SK-N-SH treated with all-trans-retinoic acid at 6 μM for 48 hours (cell line): ENCODE measurements around the gene AFAP1.

ENCODE experiments used
- ATAC-seq: fragments of 200-7000 bp; cut with Tn5 transposase; 3 replicates; pipeline ENCODE4 v1.9.1; 2020; ENCODE audit warnings: mild to moderate bottlenecking, moderate library complexity
- ARNTL ChIP-seq: fragments of 450-650 bp; formaldehyde crosslinking; IDR thresholded peaks from 2 replicates; pipeline ENCODE4 v1.5.0; 2020; ENCODE audit warnings: low read depth, mild to moderate bottlenecking, moderate library complexity, borderline replicate concordance
- BACH2 ChIP-seq: fragments of 250-450 bp; sonication (Bioruptor Pico); IDR thresholded peaks from 2 replicates; pipeline ENCODE4 v1.9.0; 2021; ENCODE audit warnings: mild to moderate bottlenecking, borderline replicate concordance
- CSDC2 ChIP-seq: fragments of 250-450 bp; sonication (Bioruptor Pico); IDR thresholded peaks from 2 replicates; pipeline ENCODE4 v1.5.0; 2020; ENCODE audit warnings: mild to moderate bottlenecking, moderate library complexity
- ESRRG ChIP-seq: fragments of 250-450 bp; sonication (Bioruptor Pico); IDR thresholded peaks from 2 replicates; pipeline ENCODE4 v1.6.1; 2021; ENCODE audit warnings: mild to moderate bottlenecking
- GLIS3 ChIP-seq: fragments of 250-450 bp; sonication (Bioruptor Pico); IDR thresholded peaks from 2 replicates; pipeline ENCODE4 v1.5.0; 2020; ENCODE audit warnings: mild to moderate bottlenecking, moderate library complexity
- ISL1 ChIP-seq: fragments of 250-450 bp; sonication (Bioruptor Pico); IDR thresholded peaks from 2 replicates; pipeline ENCODE4 v2.1.2; 2022; ENCODE audit warnings: mild to moderate bottlenecking, moderate library complexity
- PPARA ChIP-seq: fragments of 250-450 bp; sonication (Bioruptor Pico); IDR thresholded peaks from 2 replicates; pipeline ENCODE4 v1.5.0; 2020; ENCODE audit warnings: mild to moderate bottlenecking, borderline replicate concordance
- RARB ChIP-seq: fragments of 250-450 bp; sonication (Bioruptor Pico); IDR thresholded peaks from 2 replicates; pipeline ENCODE4 v1.8.0; 2021; ENCODE audit warnings: mild to moderate bottlenecking, moderate library complexity
- TCF4 ChIP-seq: fragments of 250-450 bp; sonication (Bioruptor Pico); IDR thresholded peaks from 2 replicates; pipeline ENCODE4 v1.8.0; 2021; ENCODE audit warnings: mild to moderate bottlenecking, moderate library complexity, borderline replicate concordance
- TOX ChIP-seq: fragments of 250-450 bp; sonication (Bioruptor Pico); IDR thresholded peaks from 2 replicates; pipeline ENCODE4 v1.8.0; 2021; ENCODE audit warnings: mild to moderate bottlenecking, moderate library complexity, borderline replicate concordance
- ZFP3 ChIP-seq: fragments of 250-450 bp; sonication (Bioruptor Pico); IDR thresholded peaks from 2 replicates; pipeline ENCODE4 v1.5.0; 2020; ENCODE audit warnings: mild to moderate bottlenecking, moderate library complexity
- ZFP30 ChIP-seq: fragments of 450-650 bp; formaldehyde crosslinking; IDR thresholded peaks from 2 replicates; pipeline ENCODE4 v1.5.0; 2022; ENCODE audit warnings: mild to moderate bottlenecking, moderate library complexity
- ZNF565 ChIP-seq: fragments of 450-650 bp; formaldehyde crosslinking; conservative IDR thresholded peaks from 2 replicates; pipeline ENCODE4 v1.5.0; 2020; ENCODE audit warnings: low read depth, mild to moderate bottlenecking, moderate library complexity
- ZNF70 ChIP-seq: fragments of 450-650 bp; formaldehyde crosslinking; IDR thresholded peaks from 2 replicates; pipeline ENCODE4 v1.5.0; 2020; ENCODE audit warnings: mild to moderate bottlenecking, moderate library complexity
- ZNF8 ChIP-seq: fragments of 450-650 bp; formaldehyde crosslinking; IDR thresholded peaks from 2 replicates; pipeline ENCODE4 v1.5.0; 2020; ENCODE audit warnings: mild to moderate bottlenecking, moderate library complexity
- TF ChIP-seq, protein P1 (sequence below): fragments of 250-450 bp; sonication (Bioruptor Pico); IDR thresholded peaks from 2 replicates; pipeline ENCODE4 v1.8.0; 2020; ENCODE audit warnings: mild to moderate bottlenecking, moderate library complexity, borderline replicate concordance
- TF ChIP-seq, protein P2 (sequence below): fragments of 250-450 bp; sonication (Bioruptor Pico); IDR thresholded peaks from 2 replicates; pipeline ENCODE4 v1.5.1; 2021; ENCODE audit warnings: mild to moderate bottlenecking, moderate library complexity
- TF ChIP-seq, protein P3 (sequence below): fragments of 250-450 bp; sonication (Bioruptor Pico); IDR thresholded peaks from 2 replicates; pipeline ENCODE4 v1.5.0; 2020; ENCODE audit warnings: mild to moderate bottlenecking, moderate library complexity
- TF ChIP-seq, protein P4 (sequence below): fragments of 250-450 bp; sonication (Bioruptor Pico); IDR thresholded peaks from 2 replicates; pipeline ENCODE4 v1.8.0; 2021; ENCODE audit warnings: low read depth, mild to moderate bottlenecking, moderate library complexity, borderline replicate concordance
- TF ChIP-seq, protein P5 (sequence below): fragments of 250-450 bp; sonication (Bioruptor Pico); IDR thresholded peaks from 2 replicates; pipeline ENCODE4 v1.5.1; 2020; ENCODE audit warnings: low read depth, mild to moderate bottlenecking, moderate library complexity

The AFAP1 gene

DNA sequence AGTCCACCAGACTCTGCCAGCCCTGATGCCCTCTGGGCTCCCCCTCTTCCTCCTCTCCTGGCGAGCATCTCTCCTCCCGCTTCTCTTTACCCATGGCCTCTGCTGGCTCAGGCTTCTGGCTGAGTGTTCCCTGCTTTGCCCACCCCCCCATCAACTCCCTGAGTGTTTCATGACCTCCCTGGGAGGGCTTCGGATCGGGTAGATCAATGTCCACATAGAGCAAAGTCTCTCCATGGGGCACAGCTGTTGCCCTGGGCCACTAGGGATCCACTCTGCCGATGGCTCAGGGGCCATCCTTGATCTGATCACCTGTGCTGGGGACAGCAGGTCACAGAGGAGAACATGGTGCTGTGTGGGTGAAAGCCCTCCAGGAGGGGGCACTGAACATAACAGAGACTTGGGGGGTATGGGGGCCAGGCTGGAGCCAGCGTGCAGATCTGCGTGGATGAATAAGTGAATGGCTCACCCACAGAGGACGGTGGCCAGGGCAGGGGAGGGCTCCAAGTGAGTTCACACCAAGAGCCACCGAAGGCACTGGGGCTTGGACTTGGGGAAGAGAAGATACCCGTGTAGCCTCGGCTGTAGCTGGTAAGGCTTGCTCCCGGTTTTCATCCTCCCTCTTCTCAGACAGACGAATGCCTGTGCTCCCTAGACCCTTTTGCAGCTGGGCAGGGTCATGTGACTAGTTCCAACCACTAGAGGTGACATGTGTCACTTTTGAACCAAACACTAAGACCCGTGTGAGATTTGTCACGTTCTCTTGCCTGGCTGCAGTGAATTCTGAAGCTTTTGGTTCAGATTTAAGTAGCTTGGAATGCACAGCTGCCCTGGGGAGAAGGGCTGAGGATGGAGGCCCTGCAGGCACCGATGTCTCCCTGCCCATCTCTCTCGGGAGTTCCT, 23.2 kb upstream of the AFAP1 start:
- ATAC-seq = no peak

DNA sequence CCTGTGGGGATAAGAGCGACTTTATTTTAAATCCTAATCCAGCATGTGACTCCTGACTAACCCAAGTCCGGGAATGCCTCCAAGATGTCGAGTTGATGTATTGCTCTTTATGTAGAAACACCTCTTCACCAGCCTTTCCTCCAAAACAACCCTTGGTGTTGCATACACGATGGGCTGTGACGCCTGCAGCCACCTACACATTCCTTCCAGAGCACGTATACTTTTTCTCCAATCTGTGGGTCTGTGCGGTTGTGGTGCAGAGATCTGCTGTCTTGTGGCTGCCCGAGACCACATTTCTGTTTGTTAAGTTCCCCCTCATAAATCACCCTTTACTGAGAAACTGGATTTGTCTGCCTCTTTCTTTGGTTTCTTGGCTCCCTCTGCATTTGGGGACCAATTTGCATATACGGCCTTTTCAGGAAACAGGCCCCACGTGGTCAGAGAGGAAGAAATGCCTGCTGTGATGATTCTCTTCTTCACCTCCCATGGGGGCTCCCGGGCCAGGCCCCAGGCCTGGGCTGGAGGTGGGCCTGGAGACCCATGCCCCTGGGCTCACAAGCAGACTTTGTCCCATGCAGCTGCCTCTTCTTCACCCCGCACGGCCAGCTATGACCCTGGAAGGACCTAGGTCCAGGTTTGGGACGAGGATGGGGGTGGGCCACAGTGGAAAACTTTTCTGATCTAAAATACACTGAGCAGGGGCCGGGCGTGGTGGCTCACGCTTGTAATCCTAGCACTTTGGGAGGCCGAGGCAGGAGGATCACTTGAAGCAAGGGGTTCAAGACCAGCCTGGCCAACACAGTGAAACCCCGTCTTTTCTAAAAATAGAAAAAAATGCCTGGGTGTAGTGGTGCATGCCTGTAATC, 21.4 kb upstream of the AFAP1 start:
- ATAC-seq = peak; percentile 90
- TF ChIP-seq, protein P1, sequence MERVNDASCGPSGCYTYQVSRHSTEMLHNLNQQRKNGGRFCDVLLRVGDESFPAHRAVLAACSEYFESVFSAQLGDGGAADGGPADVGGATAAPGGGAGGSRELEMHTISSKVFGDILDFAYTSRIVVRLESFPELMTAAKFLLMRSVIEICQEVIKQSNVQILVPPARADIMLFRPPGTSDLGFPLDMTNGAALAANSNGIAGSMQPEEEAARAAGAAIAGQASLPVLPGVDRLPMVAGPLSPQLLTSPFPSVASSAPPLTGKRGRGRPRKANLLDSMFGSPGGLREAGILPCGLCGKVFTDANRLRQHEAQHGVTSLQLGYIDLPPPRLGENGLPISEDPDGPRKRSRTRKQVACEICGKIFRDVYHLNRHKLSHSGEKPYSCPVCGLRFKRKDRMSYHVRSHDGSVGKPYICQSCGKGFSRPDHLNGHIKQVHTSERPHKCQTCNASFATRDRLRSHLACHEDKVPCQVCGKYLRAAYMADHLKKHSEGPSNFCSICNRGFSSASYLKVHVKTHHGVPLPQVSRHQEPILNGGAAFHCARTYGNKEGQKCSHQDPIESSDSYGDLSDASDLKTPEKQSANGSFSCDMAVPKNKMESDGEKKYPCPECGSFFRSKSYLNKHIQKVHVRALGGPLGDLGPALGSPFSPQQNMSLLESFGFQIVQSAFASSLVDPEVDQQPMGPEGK (CRISPR knock-in tag) = no peak
- TF ChIP-seq ZNF565 (no peak), GLIS3 (CRISPR knock-in tag) (no peak), RARB (CRISPR knock-in tag) (no peak), CSDC2 (CRISPR knock-in tag) (no peak), PPARA (CRISPR knock-in tag) (no peak), TOX (peak; percentile 68; the same call in 1 of the 2 replicates), ZNF8 (CRISPR knock-in tag) (no peak), ZNF70 (CRISPR knock-in tag) (no peak), ISL1 (CRISPR knock-in tag) (peak; percentile 53), ARNTL (CRISPR knock-in tag) (no peak)

More for the DNA sequence above, 23.2 kb upstream of the AFAP1 start:
- TF ChIP-seq TOX = no peak
- TF ChIP-seq, protein P2, sequence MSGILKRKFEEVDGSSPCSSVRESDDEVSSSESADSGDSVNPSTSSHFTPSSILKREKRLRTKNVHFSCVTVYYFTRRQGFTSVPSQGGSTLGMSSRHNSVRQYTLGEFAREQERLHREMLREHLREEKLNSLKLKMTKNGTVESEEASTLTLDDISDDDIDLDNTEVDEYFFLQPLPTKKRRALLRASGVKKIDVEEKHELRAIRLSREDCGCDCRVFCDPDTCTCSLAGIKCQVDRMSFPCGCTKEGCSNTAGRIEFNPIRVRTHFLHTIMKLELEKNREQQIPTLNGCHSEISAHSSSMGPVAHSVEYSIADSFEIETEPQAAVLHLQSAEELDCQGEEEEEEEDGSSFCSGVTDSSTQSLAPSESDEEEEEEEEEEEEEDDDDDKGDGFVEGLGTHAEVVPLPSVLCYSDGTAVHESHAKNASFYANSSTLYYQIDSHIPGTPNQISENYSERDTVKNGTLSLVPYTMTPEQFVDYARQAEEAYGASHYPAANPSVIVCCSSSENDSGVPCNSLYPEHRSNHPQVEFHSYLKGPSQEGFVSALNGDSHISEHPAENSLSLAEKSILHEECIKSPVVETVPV (CRISPR knock-in tag) = no peak
- no peak for TF ChIP-seq ZFP30 (CRISPR knock-in tag)
- TF ChIP-seq PPARA (CRISPR knock-in tag) = no peak
- TF ChIP-seq, protein P3, sequence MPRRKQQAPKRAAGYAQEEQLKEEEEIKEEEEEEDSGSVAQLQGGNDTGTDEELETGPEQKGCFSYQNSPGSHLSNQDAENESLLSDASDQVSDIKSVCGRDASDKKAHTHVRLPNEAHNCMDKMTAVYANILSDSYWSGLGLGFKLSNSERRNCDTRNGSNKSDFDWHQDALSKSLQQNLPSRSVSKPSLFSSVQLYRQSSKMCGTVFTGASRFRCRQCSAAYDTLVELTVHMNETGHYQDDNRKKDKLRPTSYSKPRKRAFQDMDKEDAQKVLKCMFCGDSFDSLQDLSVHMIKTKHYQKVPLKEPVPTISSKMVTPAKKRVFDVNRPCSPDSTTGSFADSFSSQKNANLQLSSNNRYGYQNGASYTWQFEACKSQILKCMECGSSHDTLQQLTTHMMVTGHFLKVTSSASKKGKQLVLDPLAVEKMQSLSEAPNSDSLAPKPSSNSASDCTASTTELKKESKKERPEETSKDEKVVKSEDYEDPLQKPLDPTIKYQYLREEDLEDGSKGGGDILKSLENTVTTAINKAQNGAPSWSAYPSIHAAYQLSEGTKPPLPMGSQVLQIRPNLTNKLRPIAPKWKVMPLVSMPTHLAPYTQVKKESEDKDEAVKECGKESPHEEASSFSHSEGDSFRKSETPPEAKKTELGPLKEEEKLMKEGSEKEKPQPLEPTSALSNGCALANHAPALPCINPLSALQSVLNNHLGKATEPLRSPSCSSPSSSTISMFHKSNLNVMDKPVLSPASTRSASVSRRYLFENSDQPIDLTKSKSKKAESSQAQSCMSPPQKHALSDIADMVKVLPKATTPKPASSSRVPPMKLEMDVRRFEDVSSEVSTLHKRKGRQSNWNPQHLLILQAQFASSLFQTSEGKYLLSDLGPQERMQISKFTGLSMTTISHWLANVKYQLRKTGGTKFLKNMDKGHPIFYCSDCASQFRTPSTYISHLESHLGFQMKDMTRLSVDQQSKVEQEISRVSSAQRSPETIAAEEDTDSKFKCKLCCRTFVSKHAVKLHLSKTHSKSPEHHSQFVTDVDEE (CRISPR knock-in tag) = no peak
- TF ChIP-seq ZNF70 (CRISPR knock-in tag) = no peak
- no peak for TF ChIP-seq ESRRG (CRISPR knock-in tag)
- no peak for TF ChIP-seq TCF4 (CRISPR knock-in tag)
- TF ChIP-seq, protein P4, sequence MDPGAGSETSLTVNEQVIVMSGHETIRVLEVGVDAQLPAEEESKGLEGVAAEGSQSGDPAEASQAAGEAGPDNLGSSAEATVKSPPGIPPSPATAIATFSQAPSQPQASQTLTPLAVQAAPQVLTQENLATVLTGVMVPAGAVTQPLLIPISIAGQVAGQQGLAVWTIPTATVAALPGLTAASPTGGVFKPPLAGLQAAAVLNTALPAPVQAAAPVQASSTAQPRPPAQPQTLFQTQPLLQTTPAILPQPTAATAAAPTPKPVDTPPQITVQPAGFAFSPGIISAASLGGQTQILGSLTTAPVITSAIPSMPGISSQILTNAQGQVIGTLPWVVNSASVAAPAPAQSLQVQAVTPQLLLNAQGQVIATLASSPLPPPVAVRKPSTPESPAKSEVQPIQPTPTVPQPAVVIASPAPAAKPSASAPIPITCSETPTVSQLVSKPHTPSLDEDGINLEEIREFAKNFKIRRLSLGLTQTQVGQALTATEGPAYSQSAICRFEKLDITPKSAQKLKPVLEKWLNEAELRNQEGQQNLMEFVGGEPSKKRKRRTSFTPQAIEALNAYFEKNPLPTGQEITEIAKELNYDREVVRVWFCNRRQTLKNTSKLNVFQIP (CRISPR knock-in tag) = no peak
- TF ChIP-seq ZFP3 (CRISPR knock-in tag) = no peak
- TF ChIP-seq ARNTL (CRISPR knock-in tag) = no peak
- no peak for TF ChIP-seq BACH2 (CRISPR knock-in tag)
- TF ChIP-seq RARB (CRISPR knock-in tag) = no peak
- no peak for TF ChIP-seq ZNF565
- no peak for TF ChIP-seq GLIS3 (CRISPR knock-in tag)
- no peak for TF ChIP-seq ZNF8 (CRISPR knock-in tag)
- TF ChIP-seq, protein P5, sequence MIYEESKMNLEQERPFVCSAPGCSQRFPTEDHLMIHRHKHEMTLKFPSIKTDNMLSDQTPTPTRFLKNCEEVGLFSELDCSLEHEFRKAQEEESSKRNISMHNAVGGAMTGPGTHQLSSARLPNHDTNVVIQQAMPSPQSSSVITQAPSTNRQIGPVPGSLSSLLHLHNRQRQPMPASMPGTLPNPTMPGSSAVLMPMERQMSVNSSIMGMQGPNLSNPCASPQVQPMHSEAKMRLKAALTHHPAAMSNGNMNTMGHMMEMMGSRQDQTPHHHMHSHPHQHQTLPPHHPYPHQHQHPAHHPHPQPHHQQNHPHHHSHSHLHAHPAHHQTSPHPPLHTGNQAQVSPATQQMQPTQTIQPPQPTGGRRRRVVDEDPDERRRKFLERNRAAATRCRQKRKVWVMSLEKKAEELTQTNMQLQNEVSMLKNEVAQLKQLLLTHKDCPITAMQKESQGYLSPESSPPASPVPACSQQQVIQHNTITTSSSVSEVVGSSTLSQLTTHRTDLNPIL = no peak
- TF ChIP-seq, protein P1 (CRISPR knock-in tag) = no peak
